GM18505 (cell line): ENCODE results near the gene FXYD1.

Source experiments
- ATAC-seq: cut with Tn5 transposase; IDR thresholded peaks from one replicate; pipeline ENCODE4 v1.9.1; 2021; ENCODE audit not compliant: unreplicated experiment
- POLR2A ChIP-seq: IDR thresholded peaks from 4 replicates; pipeline ENCODE4 v1.6.1; 2011; ENCODE audit warnings: borderline replicate concordance; ENCODE audit not compliant: insufficient read depth, insufficient read length; ENCODE audit errors: extremely low read depth

Gene FXYD1

DNA sequence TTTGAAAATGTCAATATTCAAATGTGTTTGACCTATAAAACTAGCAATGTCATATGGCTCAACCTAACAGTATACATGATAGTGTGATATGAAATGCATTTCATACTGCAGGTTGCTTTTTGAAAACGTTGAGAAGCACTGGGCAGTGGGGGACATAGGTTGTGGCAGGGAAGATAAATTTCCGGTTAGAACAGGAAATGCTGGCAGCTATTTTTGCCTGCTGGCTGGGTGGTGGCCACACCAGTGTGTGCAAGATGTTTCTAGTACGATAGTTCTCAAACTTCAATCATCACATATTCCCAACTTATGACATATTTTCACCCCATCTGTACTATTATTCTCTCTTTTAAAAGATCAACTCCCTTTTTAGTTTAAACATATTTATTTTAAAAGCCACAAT lies 33.1 kb downstream of the FXYD1 start:
- no peak for ATAC-seq
- no peak for TF ChIP-seq POLR2A

DNA sequence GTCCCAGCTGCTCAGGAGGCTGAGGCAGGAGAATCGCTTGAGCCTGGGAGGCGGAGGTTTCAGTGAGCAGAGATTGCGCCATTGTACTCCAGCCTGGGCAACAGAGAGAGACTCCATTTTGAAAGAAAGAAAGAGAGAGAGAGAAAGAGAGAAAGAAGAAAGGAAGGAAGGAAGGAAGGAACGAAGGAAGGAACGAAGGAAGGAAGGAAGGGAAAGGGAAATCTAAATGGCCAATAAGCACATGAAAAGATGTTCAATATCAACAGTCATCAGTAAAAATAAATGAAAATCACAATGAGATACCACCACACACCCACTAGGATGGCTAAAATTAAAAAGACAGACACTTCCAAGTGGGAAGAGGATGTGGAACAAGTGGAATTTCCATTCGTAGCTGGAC lies 35.6 kb downstream of the FXYD1 start:
- ATAC-seq, result no peak
- no peak for TF ChIP-seq POLR2A

DNA sequence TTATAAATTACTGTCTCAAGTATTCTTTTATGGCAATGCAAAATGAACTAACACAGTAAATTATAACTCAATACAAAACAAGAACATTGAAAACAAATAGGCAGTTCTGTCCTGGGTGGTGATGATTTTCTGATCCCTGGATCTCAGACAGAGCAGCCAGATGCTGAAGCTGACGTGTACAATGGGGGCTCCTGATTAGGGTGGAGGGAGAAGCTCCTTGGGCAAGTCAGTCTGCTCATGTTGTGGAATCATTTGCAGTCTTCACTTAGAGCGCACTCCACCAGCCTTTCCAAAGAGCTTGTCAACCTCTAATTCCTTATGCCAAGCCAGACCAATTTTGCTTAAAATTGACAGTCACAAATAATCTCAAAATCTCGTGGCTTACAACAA lies 37.6 kb downstream of the FXYD1 start:
- ATAC-seq, result no peak
- no peak for TF ChIP-seq POLR2A

DNA sequence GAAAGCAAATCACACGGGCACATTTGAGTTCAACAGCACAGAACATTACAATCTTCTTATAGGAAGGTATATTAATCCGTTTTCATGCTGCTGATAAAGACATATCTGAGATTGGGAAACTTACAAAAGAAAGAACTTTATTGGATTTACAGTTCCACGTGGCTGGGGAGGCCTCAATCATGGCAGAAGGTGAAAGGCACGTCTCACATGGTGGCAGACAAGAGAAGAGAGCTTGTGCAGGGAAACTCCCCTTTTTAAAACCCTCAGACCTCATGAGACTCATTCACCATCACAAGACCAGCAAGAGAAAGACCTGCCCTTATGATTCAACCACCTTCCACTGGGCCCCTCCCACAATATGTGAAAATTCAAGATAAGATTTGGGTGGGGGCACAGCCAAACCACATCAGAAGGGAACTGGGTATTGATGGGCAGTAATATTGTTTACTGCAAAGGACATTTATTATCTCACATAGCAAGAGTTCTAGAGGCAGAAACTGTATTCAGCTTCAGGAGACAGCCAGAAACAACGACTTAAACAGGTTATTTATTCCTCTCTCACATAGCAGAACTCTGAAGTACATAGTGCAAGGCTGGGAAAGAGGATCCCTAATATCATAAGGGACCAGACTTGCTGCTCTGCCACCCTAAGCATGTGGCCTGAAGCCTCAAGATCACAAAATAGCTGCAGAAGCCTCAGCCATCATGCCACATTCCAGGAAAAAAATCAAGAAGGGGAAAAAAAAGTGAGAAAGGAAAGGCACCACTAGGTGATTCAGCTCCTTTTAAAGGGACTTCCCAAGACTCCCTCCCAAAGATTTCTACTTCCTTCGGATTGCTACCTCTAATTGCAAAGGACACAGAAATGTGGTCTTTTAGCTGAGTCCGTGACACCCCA lies 39.0 kb downstream of the FXYD1 start:
- ATAC-seq, result no peak
- TF ChIP-seq POLR2A, result no peak

DNA sequence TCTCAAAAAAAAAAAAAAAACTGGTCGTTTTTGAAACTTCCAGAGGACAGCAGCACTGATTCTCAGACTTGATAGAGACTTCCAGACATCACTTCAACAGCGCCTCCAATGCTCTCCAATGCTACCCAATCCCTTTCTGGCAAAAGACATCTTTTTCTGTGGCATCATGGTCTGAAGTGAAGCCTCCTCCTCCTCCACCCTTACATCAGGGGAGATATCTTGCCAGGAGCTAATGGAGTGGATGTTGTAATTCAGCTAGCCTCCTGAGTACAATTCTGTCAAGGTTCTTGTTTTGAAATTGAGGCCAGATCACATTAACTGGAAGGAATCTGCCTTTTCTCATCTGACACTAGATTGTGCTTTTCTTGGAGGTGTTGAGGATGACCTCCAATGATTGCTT lies 40.1 kb downstream of the FXYD1 start:
- ATAC-seq, result no peak
- no peak for TF ChIP-seq POLR2A

DNA sequence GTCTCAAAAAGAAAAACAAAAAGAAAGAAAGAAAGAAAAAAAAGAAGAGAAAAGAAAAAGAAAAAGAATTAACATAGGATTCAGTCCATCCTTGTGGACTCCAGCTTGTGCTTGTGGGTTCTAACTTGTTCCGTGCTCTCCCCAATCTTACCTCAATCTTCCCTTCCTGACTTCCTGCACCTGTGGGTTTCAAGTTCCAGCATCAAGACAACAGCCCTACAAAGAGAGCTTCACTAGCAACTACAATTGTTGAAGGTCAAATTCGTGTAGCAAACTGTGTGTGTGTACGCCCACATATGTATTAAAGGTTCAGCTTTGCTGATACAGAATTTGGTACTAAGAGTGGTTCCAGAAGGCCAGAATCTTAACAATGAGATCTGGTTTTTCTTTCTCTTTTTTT lies 41.2 kb downstream of the FXYD1 start:
- no peak for ATAC-seq
- TF ChIP-seq POLR2A, result no peak

DNA sequence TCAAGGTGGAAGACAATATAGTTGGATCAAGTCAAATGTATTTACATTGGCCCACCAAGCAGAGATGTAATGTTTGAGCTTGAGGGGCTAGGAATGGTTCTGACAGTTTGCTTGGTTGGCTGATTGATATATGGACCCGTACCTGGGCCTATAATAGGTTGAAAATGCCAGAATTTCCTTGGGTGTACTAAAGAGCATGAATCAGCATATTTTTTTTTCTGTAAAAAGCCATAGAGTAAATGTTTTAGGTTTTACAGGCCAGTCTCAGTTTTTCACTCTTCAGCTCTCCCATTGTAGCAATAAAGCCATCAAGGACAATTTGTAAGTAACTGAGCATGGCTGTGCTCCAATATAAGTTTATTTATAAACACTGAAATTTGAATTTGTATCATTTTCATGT lies 42.8 kb downstream of the FXYD1 start:
- no peak for ATAC-seq
- TF ChIP-seq POLR2A, result no peak

DNA sequence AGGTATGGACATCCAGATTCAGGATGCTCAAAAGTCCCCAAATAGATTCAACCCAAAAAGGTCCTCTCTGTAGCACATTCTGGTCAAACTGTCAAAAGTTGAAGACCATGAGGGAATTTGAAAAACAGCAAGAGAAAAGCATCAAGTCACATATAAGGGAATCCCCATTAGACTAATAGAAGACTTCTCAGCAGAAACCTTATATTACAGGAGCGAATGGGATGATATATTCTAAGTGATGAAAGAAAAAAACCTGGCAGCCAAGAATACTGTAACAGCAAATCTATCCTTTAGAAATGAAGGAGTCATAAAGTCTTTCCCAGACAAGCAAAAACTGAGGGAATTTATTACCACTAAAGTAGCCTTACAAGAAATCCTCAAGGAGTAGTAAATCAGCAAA lies 45.6 kb downstream of the FXYD1 start:
- no peak for ATAC-seq
- no peak for TF ChIP-seq POLR2A

DNA sequence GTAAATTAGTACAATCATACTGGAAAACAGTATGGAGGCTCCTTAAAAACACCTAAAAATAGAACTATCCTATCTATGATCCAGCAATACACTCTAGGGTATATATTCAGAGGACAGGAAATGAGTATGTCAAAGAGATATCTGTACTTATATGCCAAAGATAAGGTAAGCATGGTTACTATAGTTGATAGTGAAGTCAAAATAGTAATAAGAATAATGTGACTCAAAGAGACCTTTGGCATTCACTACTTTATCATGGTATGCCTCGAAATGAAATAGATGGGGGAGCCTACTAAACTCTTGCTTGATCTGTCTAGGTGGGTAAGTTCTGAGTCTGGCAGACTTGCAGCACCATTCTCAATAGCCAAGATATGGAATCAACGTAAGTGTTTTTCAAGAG lies 46.3 kb downstream of the FXYD1 start:
- ATAC-seq, result no peak
- no peak for TF ChIP-seq POLR2A
